ENCODE data around the gene TEAD4. TPM values are rescaled to one million over a fixed set of nuclear protein-coding genes. Genes with fewer than 3 reads are reported as not detected.

TEAD4 gene
- total and polyA plus RNA-seq, 4 donors, result 0.79 to 3.8 (median 2.8) TPM

- Histone ChIP-seq H3K9me3 (ENCODE audit: control insufficient read depth in 4 of 4, low read length in 3 of 4) (no peaks in the 10 kb centered on the region), H3K4me1 (ENCODE audit: control insufficient read depth in 4 of 4, insufficient read depth in 4 of 4, low read length in 3 of 4) (no peaks in the 10 kb centered on the region), H3K36me3 (ENCODE audit: control insufficient read depth in 4 of 4, insufficient read depth in 3 of 4, low read depth in 1 of 4, low read length in 3 of 4) (no peaks in the 10 kb centered on the region), H3K9ac (ENCODE audit: low read depth in 1 of 2, low read length in 2 of 2) (no peak overlapping the region), H3K27me3 (ENCODE audit: control insufficient read depth in 4 of 4, insufficient read depth in 4 of 4, low read length in 3 of 4) (no peaks in the 10 kb centered on the region), H3K27ac (ENCODE audit: low read depth in 1 of 2, low read length in 2 of 2) (no peak overlapping the region), H3K4me3 (ENCODE audit: low read depth in 1 of 3, low read length in 3 of 3) (no peak overlapping the region)
- no peak for DNase-seq (ENCODE audit: low spot score)
- no peak for TF ChIP-seq JUND (IDR thresholded peaks at IDR 0.05)
- TF ChIP-seq FOXA1 (IDR thresholded peaks at IDR 0.05), result no peak
- TF ChIP-seq GABPA (IDR thresholded peaks at IDR 0.05 in 1 of 2, conservative IDR thresholded peaks at IDR 0.05 in 1 of 2), result no peak
- no peak for TF ChIP-seq ZBTB33 (IDR thresholded peaks at IDR 0.05)
- 74% methylated on average over 27 of the region's 27 CpGs for WGBS
Measured at GRCh38 chr12:3032770-3033538, 73.8 kb downstream of the TEAD4 start.

- no peak overlapping the region for H3K27ac ChIP-seq (ENCODE audit: low read depth in 1 of 2, low read length in 2 of 2)
- DNase-seq (ENCODE audit: low spot score), result no peak
- WGBS, result 83% methylated on average over 8 of the region's 8 CpGs
Measured at GRCh38 chr12:3033539-3033867, 74.3 kb downstream of the TEAD4 start.

More at GRCh38 chr12:3033539-3033867, 74.3 kb downstream of the TEAD4 start:
- no peak overlapping the region for H3K9ac ChIP-seq (ENCODE audit: low read depth in 1 of 2, low read length in 2 of 2)
- H3K4me1 ChIP-seq (ENCODE audit: control insufficient read depth in 4 of 4, insufficient read depth in 4 of 4, low read length in 3 of 4), result no peaks in the 10 kb centered on the region
- H3K27me3 ChIP-seq (ENCODE audit: control insufficient read depth in 4 of 4, insufficient read depth in 4 of 4, low read length in 3 of 4), result no peaks in the 10 kb centered on the region
- no peak overlapping the region for H3K4me3 ChIP-seq (ENCODE audit: low read depth in 1 of 3, low read length in 3 of 3)
- H3K9me3 ChIP-seq (ENCODE audit: control insufficient read depth in 4 of 4, low read length in 3 of 4), result no peaks in the 10 kb centered on the region
- H3K36me3 ChIP-seq (ENCODE audit: control insufficient read depth in 4 of 4, insufficient read depth in 3 of 4, low read depth in 1 of 4, low read length in 3 of 4), result no peaks in the 10 kb centered on the region
- TF ChIP-seq ATF3 (IDR thresholded peaks at IDR 0.05), result no peak
- no peak for TF ChIP-seq FOXA2 (IDR thresholded peaks at IDR 0.05)
- TF ChIP-seq RAD21 (IDR thresholded peaks at IDR 0.05), result no peak
- TF ChIP-seq EGR1 (IDR thresholded peaks at IDR 0.05; ENCODE audit: low read depth in 2 of 2), result no peak
- TF ChIP-seq FOXA1 (IDR thresholded peaks at IDR 0.05), result no peak
- TF ChIP-seq HNF4A (conservative IDR thresholded peaks at IDR 0.05), result no peak
- no peak for TF ChIP-seq GABPA (IDR thresholded peaks at IDR 0.05 in 1 of 2, conservative IDR thresholded peaks at IDR 0.05 in 1 of 2)
- no peak for TF ChIP-seq JUND (IDR thresholded peaks at IDR 0.05)
- TF ChIP-seq CTCF (IDR thresholded peaks at IDR 0.05; ENCODE audit: low read depth, low read length, missing input control), result no peak
- no peak for TF ChIP-seq MAX (IDR thresholded peaks at IDR 0.05)
- no peak for TF ChIP-seq RXRA (IDR thresholded peaks at IDR 0.05)
- TF ChIP-seq YY1 (IDR thresholded peaks at IDR 0.05), result no peak
- no peak for TF ChIP-seq REST (IDR thresholded peaks at IDR 0.05)
- TF ChIP-seq HNF4G (IDR thresholded peaks at IDR 0.05), result no peak
- TF ChIP-seq TAF1 (conservative IDR thresholded peaks at IDR 0.05), result no peak
- TF ChIP-seq SP1 (IDR thresholded peaks at IDR 0.05), result no peak
- TF ChIP-seq NR2F2 (IDR thresholded peaks at IDR 0.05), result no peak
- TF ChIP-seq ZBTB33 (IDR thresholded peaks at IDR 0.05), result no peak

Measured in liver (tissue), 9 donors.